BJ (cell line): ENCODE results near the gene DHCR7. TPM values are rescaled to one million over a fixed set of nuclear protein-coding genes. Genes with fewer than 3 reads are reported as not detected.

ENCODE experiments used
- CTCF ChIA-PET: fragments of 350-600 bp; formaldehyde crosslinking; extraction: SDS; loops from one replicate; lab custom pipeline; 2021; ENCODE audit warnings: antibody characterized with exemption, inconsistent platforms; lab: Yijun Ruan, JAX
- POLR2A ChIA-PET: fragments of 300-600 bp; sonication (Branson Sonifier 250); formaldehyde crosslinking; extraction: SDS; loops from one replicate; lab custom pipeline; 2021; ENCODE audit warnings: antibody characterized with exemption; lab: Charles Lee
- DNase-seq: peaks from one replicate; pipeline ENCODE4 v3.0.0-alpha.2; 2011; ENCODE audit warnings: low read depth
- H3K27me3 ChIP-seq: 2 replicates; pipeline ENCODE4 v1.6.0; 2011; ENCODE audit warnings: low read length; ENCODE audit not compliant: control insufficient read depth, insufficient read depth
- H3K36me3 ChIP-seq: 2 replicates; pipeline ENCODE4 v1.5.1; 2011; ENCODE audit warnings: low read length; ENCODE audit not compliant: control insufficient read depth, insufficient read depth
- H3K4me3 ChIP-seq: 2 replicates; pipeline ENCODE4 v1.5.1; 2011; ENCODE audit warnings: low read depth, mild to moderate bottlenecking, control low read depth, low read length
- CTCF ChIP-seq: IDR thresholded peaks from 2 replicates; pipeline ENCODE4 v1.5.1; 2011; ENCODE audit warnings: low read depth, mild to moderate bottlenecking, control low read depth, inconsistent platforms, low read length, moderate library complexity; ENCODE audit not compliant: insufficient read depth
- polyA plus RNA-seq: library from polyadenylated mRNA; depleted of rRNA; stranded (reverse); fragments of >200 nt; gene quantifications from 2 replicates; pipeline ENCODE4 v1.2.3, GENCODE V29; 2011

DHCR7 gene
- polyA plus RNA-seq, 1 experiment = 61.1 TPM

DNA sequence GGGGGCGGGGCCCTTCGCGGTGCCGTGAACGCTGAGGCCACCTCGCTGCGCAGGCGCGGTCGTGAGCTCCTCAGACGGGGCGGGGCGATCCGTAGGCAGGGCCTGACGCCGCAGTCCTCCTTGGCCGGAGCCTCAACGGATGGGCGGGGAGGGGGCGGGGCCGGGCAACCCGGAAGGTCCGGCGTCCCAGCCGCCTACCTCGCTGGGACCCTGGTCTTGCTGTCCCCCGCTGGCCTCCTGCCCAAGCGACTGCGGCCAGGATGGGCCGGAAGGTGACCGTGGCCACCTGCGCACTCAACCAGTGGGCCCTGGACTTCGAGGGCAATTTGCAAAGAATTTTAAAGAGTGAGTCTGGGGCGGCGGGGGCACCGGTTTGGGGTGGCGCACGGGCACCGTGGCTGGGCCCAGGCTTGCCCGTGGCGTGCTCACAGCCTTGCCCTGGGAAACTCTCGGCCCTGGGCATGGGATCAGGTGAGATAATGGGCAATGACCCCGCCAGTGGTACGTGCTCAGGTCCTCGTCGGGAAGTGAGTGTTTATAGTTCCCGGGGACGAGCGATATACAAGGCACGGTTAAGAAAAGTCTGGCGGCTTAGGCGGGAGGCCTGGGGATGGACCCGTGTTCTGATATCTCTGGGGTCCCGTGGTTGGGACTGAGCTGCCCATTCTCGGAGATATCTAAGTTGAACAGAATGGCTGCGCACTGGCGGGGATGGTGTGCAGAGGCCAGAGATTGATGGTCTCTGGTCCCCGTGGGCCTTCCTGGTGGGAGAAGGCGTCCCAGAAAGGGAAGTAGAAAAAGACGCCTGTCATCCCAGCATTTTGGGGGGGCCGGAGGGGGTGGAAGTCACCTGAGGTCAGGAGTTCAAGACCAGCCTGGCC lies 5.1 kb upstream of the DHCR7 start, which contains the start of gene NADSYN1:
NADSYN1 (plus strand) TSS at position 167 of the 881 bp plus-strand sequence; CDS start at position 261, 94 bp downstream.
- peak within 1 kb of the TSS; percentile 94 for H3K4me3 ChIP-seq
- peaks cover 23% of the 10 kb centered on the region for H3K36me3 ChIP-seq
- CTCF ChIA-PET = interaction anchor here (0.6 kb wide), 1 partner anchor 40 kb away, joined by 3 read pairs; no protein-coding TSS in a partner anchor
- POLR2A ChIA-PET = interaction anchor here (0.6 to 0.7 kb wide), 3 partner anchors 40 to 1053 kb away, joined by 4 to 11 read pairs (median 6); no protein-coding TSS in a partner anchor
- peak; percentile 57 for DNase-seq
- no peak for TF ChIP-seq CTCF
- H3K27me3 ChIP-seq = no peaks in the 10 kb centered on the region

- no peak for TF ChIP-seq CTCF
- ChIA-PET CTCF (interaction anchor here (0.6 kb wide), 1 partner anchor 41 kb away, joined by 3 read pairs; no protein-coding TSS in a partner anchor), POLR2A (interaction anchor here (0.6 to 0.7 kb wide), 3 partner anchors 41 to 1053 kb away, joined by 4 to 11 read pairs (median 6); no protein-coding TSS in a partner anchor)
- H3K4me3 ChIP-seq = peak overlapping the region; percentile 94
- no peaks in the 10 kb centered on the region for H3K27me3 ChIP-seq
- H3K36me3 ChIP-seq = peaks cover 16% of the 10 kb centered on the region
- no peak for DNase-seq
Measured at GRCh38 chr11:71452199-71453036, 4.2 kb upstream of the DHCR7 start.

- CTCF ChIA-PET = no interaction called here
- Histone ChIP-seq H3K36me3 (peaks cover 14% of the 10 kb centered on the region), H3K4me3 (no peak overlapping the region), H3K27me3 (no peaks in the 10 kb centered on the region)
- TF ChIP-seq CTCF = no peak
- DNase-seq = no peak
- POLR2A ChIA-PET = no interaction called here
Measured at GRCh38 chr11:71451596-71452198, 3.5 kb upstream of the DHCR7 start.

- DNase-seq = no peak
- ChIA-PET CTCF (no interaction called here), POLR2A (no interaction called here)
- no peak for TF ChIP-seq CTCF
- Histone ChIP-seq H3K36me3 (peaks cover 11% of the 10 kb centered on the region), H3K4me3 (no peak overlapping the region), H3K27me3 (no peaks in the 10 kb centered on the region)
Measured at GRCh38 chr11:71450939-71451338, 2.7 kb upstream of the DHCR7 start.
